K562 (cell line): ENCODE results near the gene SLC32A1. TPM values are rescaled to one million over a fixed set of nuclear protein-coding genes. Genes with fewer than 3 reads are reported as not detected.

Experiments used
- BHLHE40 ChIP-seq: IDR thresholded peaks from 2 replicates; pipeline ENCODE4 v1.6.1; 2011; ENCODE audit warnings: low read length, improper control_type of control experiment
- E2F4 ChIP-seq: sonication (generic); formaldehyde crosslinking; IDR thresholded peaks from 2 replicates; pipeline ENCODE4 v1.8.0; 2022; ENCODE audit warnings: mild to moderate bottlenecking, low read depth, missing genetic modification reagents
- EP400 ChIP-seq: fragments of 450-650 bp; IDR thresholded peaks from 2 replicates; pipeline ENCODE4 v1.6.1; 2017; ENCODE audit warnings: antibody characterized with exemption, mild to moderate bottlenecking, moderate library complexity
- FOXK1 ChIP-seq: sonication (generic); formaldehyde crosslinking; IDR thresholded peaks from 2 replicates; pipeline ENCODE4 v1.8.0; 2022; ENCODE audit warnings: missing genetic modification reagents, mild to moderate bottlenecking, borderline replicate concordance
- GABPB2 ChIP-seq: fragments of 250-450 bp; sonication (Bioruptor Pico); conservative IDR thresholded peaks from 2 replicates; pipeline ENCODE4 v1.5.1; 2021; ENCODE audit warnings: mild to moderate bottlenecking
- IFI16 ChIP-seq: fragments of 250-450 bp; sonication (Bioruptor Pico); IDR thresholded peaks from 2 replicates; pipeline ENCODE4 v2.1.2; 2022; ENCODE audit warnings: mild to moderate bottlenecking, inconsistent platforms
- MCM7 ChIP-seq, 2 experiments: fragments of 450-650 bp; IDR thresholded peaks; 2 replicates each; pipeline ENCODE4 v1.6.1; 2016 to 2018
- NFXL1 ChIP-seq: fragments of 450-650 bp; formaldehyde crosslinking; IDR thresholded peaks from 2 replicates; pipeline ENCODE4 v1.4.0; 2021; ENCODE audit warnings: mild to moderate bottlenecking
- NRF1 ChIP-seq, 2 experiments: fragments of 450-650 bp; IDR thresholded peaks in 1 of 2; conservative IDR thresholded peaks in 1 of 2; 2 replicates each; pipeline ENCODE4 v1.6.1; 2014; ENCODE audit warnings: mild to moderate bottlenecking in 2 of 2
- OTX1 ChIP-seq: fragments of 450-650 bp; formaldehyde crosslinking; IDR thresholded peaks from 2 replicates; pipeline ENCODE4 v1.4.0; 2022; ENCODE audit warnings: mild to moderate bottlenecking
- PHF21A ChIP-seq: fragments of 450-650 bp; IDR thresholded peaks from 2 replicates; pipeline ENCODE4 v1.6.1; 2017; ENCODE audit warnings: low read depth, borderline replicate concordance
- POLR3A ChIP-seq: IDR thresholded peaks from 2 replicates; pipeline ENCODE4 v1.6.1; 2011; ENCODE audit warnings: borderline replicate concordance, mild to moderate bottlenecking, moderate library complexity; ENCODE audit not compliant: insufficient read length, insufficient read depth; ENCODE audit errors: extremely low read depth
- PTRF ChIP-seq: fragments of 450-650 bp; IDR thresholded peaks from 2 replicates; pipeline ENCODE4 v1.6.1; 2016; ENCODE audit warnings: mild to moderate bottlenecking, missing genetic modification characterization, missing compliant biosample characterization
- RBM15 ChIP-seq: fragments of 200-400 bp; formaldehyde crosslinking; IDR thresholded peaks from 2 replicates; pipeline ENCODE4 v1.6.1; 2018; ENCODE audit warnings: mild to moderate bottlenecking, low read length, moderate library complexity; ENCODE audit not compliant: insufficient read depth
- SMARCB1 ChIP-seq: IDR thresholded peaks from 2 replicates; pipeline ENCODE4 v1.6.1; 2011; ENCODE audit warnings: improper control_type of control experiment, low read depth; ENCODE audit not compliant: insufficient read length
- SMARCC2 ChIP-seq: fragments of 450-650 bp; IDR thresholded peaks from 2 replicates; pipeline ENCODE4 v1.6.1; 2017; ENCODE audit warnings: antibody characterized with exemption, moderate library complexity, mild to moderate bottlenecking, low read depth
- SP1 ChIP-seq: sonication (generic); formaldehyde crosslinking; IDR thresholded peaks from 2 replicates; pipeline ENCODE4 v1.8.1; 2022; ENCODE audit warnings: mild to moderate bottlenecking, missing genetic modification reagents
- TFAP4 ChIP-seq: sonication (generic); formaldehyde crosslinking; IDR thresholded peaks from 2 replicates; pipeline ENCODE4 v1.8.0; 2022; ENCODE audit warnings: missing genetic modification reagents, mild to moderate bottlenecking, moderate library complexity, borderline replicate concordance
- ZNF239 ChIP-seq: fragments of 250-450 bp; sonication (Bioruptor Pico); IDR thresholded peaks from 2 replicates; pipeline ENCODE4 v1.4.0; 2020; ENCODE audit warnings: mild to moderate bottlenecking
- ZNF507 ChIP-seq: conservative IDR thresholded peaks from 2 replicates; pipeline ENCODE4 v1.6.1; 2017; ENCODE audit warnings: missing genetic modification characterization, missing compliant biosample characterization
- ZNF561 ChIP-seq: fragments of 450-650 bp; formaldehyde crosslinking; conservative IDR thresholded peaks from 2 replicates; pipeline ENCODE4 v1.4.0; 2020; ENCODE audit warnings: mild to moderate bottlenecking, moderate library complexity
- ZNF668 ChIP-seq: fragments of 250-450 bp; sonication (Bioruptor Pico); IDR thresholded peaks from 2 replicates; pipeline ENCODE4 v1.8.0; 2022; ENCODE audit warnings: mild to moderate bottlenecking, inconsistent platforms
- polyA plus RNA-seq, 8 experiments: library from polyadenylated mRNA; depleted of rRNA in 4 of 8; stranded (reverse) in 5 of 8; unstranded in 3 of 8; fragments of >200 nt; fragmentation: Nextera tagmentation in 2 of 8; fragmentation: Illumina TruSeq in 1 of 8; extraction: Ambion mirVana in 2 of 8; extraction: Trizol in 1 of 8; gene quantifications; 2 replicates each; pipeline versions ENCODE4 v1.2.1 to v1.2.3, GENCODE V29; 2011 to 2014; ENCODE audit warnings: inconsistent platforms in 1 of 8, missing spikeins in 1 of 8
- total RNA-seq, 7 experiments: library from RNA; depleted of rRNA in 6 of 7; stranded (reverse); fragments of >200 nt in 6 of 7; fragmentation: Illumina TruSeq in 2 of 7; extraction: Trizol in 2 of 7; gene quantifications; 2 replicates each; pipeline versions ENCODE4 v1.2.1 to v1.2.3, GENCODE V29; 2011 to 2021; ENCODE audit warnings: low replicate concordance in 1 of 7
- TF ChIP-seq, protein P1 (sequence below): fragments of 200-800 bp; sonication (Bioruptor generic); IDR thresholded peaks from 2 replicates; pipeline ENCODE4 v1.6.1; 2016; ENCODE audit warnings: missing genetic modification characterization, missing compliant biosample characterization

SLC32A1 gene
- total and polyA plus RNA-seq, 9 of the 15 experiments (the other 6 are each of a cell fraction or from before 2014, with no cell fraction given) = not detected

GRCh38 chr20:38730989-38731737, 6.9 kb downstream of the SLC32A1 start (continued):
- TF ChIP-seq, protein P1, sequence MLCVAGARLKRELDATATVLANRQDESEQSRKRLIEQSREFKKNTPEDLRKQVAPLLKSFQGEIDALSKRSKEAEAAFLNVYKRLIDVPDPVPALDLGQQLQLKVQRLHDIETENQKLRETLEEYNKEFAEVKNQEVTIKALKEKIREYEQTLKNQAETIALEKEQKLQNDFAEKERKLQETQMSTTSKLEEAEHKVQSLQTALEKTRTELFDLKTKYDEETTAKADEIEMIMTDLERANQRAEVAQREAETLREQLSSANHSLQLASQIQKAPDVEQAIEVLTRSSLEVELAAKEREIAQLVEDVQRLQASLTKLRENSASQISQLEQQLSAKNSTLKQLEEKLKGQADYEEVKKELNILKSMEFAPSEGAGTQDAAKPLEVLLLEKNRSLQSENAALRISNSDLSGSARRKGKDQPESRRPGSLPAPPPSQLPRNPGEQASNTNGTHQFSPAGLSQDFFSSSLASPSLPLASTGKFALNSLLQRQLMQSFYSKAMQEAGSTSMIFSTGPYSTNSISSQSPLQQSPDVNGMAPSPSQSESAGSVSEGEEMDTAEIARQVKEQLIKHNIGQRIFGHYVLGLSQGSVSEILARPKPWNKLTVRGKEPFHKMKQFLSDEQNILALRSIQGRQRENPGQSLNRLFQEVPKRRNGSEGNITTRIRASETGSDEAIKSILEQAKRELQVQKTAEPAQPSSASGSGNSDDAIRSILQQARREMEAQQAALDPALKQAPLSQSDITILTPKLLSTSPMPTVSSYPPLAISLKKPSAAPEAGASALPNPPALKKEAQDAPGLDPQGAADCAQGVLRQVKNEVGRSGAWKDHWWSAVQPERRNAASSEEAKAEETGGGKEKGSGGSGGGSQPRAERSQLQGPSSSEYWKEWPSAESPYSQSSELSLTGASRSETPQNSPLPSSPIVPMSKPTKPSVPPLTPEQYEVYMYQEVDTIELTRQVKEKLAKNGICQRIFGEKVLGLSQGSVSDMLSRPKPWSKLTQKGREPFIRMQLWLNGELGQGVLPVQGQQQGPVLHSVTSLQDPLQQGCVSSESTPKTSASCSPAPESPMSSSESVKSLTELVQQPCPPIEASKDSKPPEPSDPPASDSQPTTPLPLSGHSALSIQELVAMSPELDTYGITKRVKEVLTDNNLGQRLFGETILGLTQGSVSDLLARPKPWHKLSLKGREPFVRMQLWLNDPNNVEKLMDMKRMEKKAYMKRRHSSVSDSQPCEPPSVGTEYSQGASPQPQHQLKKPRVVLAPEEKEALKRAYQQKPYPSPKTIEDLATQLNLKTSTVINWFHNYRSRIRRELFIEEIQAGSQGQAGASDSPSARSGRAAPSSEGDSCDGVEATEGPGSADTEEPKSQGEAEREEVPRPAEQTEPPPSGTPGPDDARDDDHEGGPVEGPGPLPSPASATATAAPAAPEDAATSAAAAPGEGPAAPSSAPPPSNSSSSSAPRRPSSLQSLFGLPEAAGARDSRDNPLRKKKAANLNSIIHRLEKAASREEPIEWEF = no peak
- TF ChIP-seq MCM7 (IDR thresholded peaks at IDR 0.05) (no peak), POLR3A (no peak), BHLHE40 (peak; percentile 73), SMARCC2 (no peak), ZNF561 (CRISPR knock-in tag) (no peak), EP400 (no peak; the same call in 1 of the 2 replicates), GABPB2 (CRISPR knock-in tag) (no peak), TFAP4 (CRISPR knock-in tag) (no peak), SP1 (CRISPR knock-in tag) (no peak), PHF21A (no peak), NFXL1 (no peak), ZNF239 (CRISPR knock-in tag) (no peak), IFI16 (CRISPR knock-in tag) (no peak), E2F4 (CRISPR knock-in tag) (no peak), OTX1 (CRISPR knock-in tag) (no peak), ZNF507 (tag) (no peak), FOXK1 (no peak), RBM15 (no peak), NRF1 (conservative IDR thresholded peaks at IDR 0.05 in 1 of 2, IDR thresholded peaks at IDR 0.05 in 1 of 2) (peak; percentile 35 to 58; a peak in 3 of 4 replicates), ZNF668 (no peak), SMARCB1 (no peak), PTRF (no peak)
